ENCODE measurements around the gene CRPPA. TPM values are rescaled to one million over a fixed set of nuclear protein-coding genes. Genes with fewer than 3 reads are reported as not detected.

The CRPPA gene
- total and polyA plus RNA-seq, 10 of the 15 experiments (the other 5 are each of a cell fraction or from before 2014, with no cell fraction given), result not detected

- H3K4me1 ChIP-seq (ENCODE audit: control insufficient read depth, insufficient read depth, low read length), result no peaks in the 10 kb centered on the region
- FAIRE-seq, result no peak
- TF ChIP-seq CBX5 (IDR thresholded peaks at IDR 0.05; ENCODE audit: low read depth), result no peak
- TF ChIP-seq MEF2A (IDR thresholded peaks at IDR 0.05; ENCODE audit: insufficient read depth, low read depth, low read length), result no peak
- no peak for TF ChIP-seq NFIC (IDR thresholded peaks at IDR 0.05; ENCODE audit: low read depth, low read length)
- TF ChIP-seq USF2 (IDR thresholded peaks at IDR 0.05; ENCODE audit: borderline replicate concordance, low read depth, low read length), result no peak
- TF ChIP-seq ATF3 (IDR thresholded peaks at IDR 0.05; ENCODE audit: borderline replicate concordance, extremely low read depth, low read depth, low read length), result no peak
- TF ChIP-seq TBL1XR1 (IDR thresholded peaks at IDR 0.05; ENCODE audit: low read depth, low read length), result no peak
- TF ChIP-seq MLLT1 (IDR thresholded peaks at IDR 0.05), result no peak
- TF ChIP-seq ZNF274 (IDR thresholded peaks at IDR 0.05; ENCODE audit: insufficient read depth, insufficient read length), result no peak
- no peak for TF ChIP-seq HCFC1 (IDR thresholded peaks at IDR 0.05; ENCODE audit: low read length)
- TF ChIP-seq ZBTB40 (IDR thresholded peaks at IDR 0.05; ENCODE audit: borderline replicate concordance), result no peak
- TF ChIP-seq NR2C2 (IDR thresholded peaks at IDR 0.05; ENCODE audit: borderline replicate concordance, control insufficient read depth, insufficient read length, low read depth), result no peak
- TF ChIP-seq CBX3 (IDR thresholded peaks at IDR 0.05; ENCODE audit: borderline replicate concordance, low read depth), result no peak
- no peak for TF ChIP-seq MAX (IDR thresholded peaks at IDR 0.05; ENCODE audit: low read depth, low read length)
Observed at GRCh38 chr7:16430133-16430532, 8.8 kb upstream of the CRPPA start.

More at GRCh38 chr7:16430133-16430532, 8.8 kb upstream of the CRPPA start:
- intact Hi-C loops (cut with micrococcal nuclease; ENCODE audit: unreplicated experiment), result no loop called here
- BruUV-seq (replicated peaks), result no TSS peak
- ChIA-PET POLR2A (no interaction called here), SMC1A (ENCODE audit: uncharacterized antibody, unreplicated experiment) (no interaction called here), CTCF (interaction anchor here (1.0 kb wide), 1 partner anchor 135 kb away, joined by 3 read pairs; no protein-coding TSS in a partner anchor), RAD21 (ENCODE audit: unreplicated experiment) (no interaction called here)
- no peak overlapping the region for H3K4me2 ChIP-seq (ENCODE audit: control insufficient read depth, insufficient read depth)
- in situ Hi-C loops (cut with MboI), result no loop called here
- H3K27me3 ChIP-seq (replicated peaks in 1 of 2; ENCODE audit: control insufficient read depth in 2 of 2, insufficient read depth in 2 of 2, low read length in 1 of 2), result no peaks in the 10 kb centered on the region
- H3K9me3 ChIP-seq (replicated peaks; ENCODE audit: control insufficient read depth, insufficient read depth, low read length), result no peaks in the 10 kb centered on the region
- H3K9ac ChIP-seq (ENCODE audit: control insufficient read depth, insufficient read depth, low read length), result no peak overlapping the region
- WGBS (ENCODE audit: insufficient coverage, insufficient replicate concordance, low lambda C conversion rate, missing lambda C conversion rate), result 0% methylated on average over 3 of the region's 3 CpGs
- no peak overlapping the region for H3K27ac ChIP-seq (ENCODE audit: control insufficient read depth, insufficient read depth)
- H3K79me2 ChIP-seq (ENCODE audit: control insufficient read depth, insufficient read depth, low read length), result no peaks in the 10 kb centered on the region
- no peak overlapping the region for H3K4me3 ChIP-seq
- DNase-seq (ENCODE audit: low read depth, low spot score) (no peak), ATAC-seq (no peak)
- H3K36me3 ChIP-seq (ENCODE audit: control insufficient read depth in 2 of 2, insufficient read depth in 2 of 2, low read length in 1 of 2), result no peaks in the 10 kb centered on the region
- no peaks in the 10 kb centered on the region for H4K20me1 ChIP-seq (ENCODE audit: control insufficient read depth, insufficient read depth)
- no peak overlapping the region for H2AFZ ChIP-seq (ENCODE audit: control insufficient read depth, low read depth, low read length)
